Measurements from ENCODE around the gene PLA2G4C.

DNA sequence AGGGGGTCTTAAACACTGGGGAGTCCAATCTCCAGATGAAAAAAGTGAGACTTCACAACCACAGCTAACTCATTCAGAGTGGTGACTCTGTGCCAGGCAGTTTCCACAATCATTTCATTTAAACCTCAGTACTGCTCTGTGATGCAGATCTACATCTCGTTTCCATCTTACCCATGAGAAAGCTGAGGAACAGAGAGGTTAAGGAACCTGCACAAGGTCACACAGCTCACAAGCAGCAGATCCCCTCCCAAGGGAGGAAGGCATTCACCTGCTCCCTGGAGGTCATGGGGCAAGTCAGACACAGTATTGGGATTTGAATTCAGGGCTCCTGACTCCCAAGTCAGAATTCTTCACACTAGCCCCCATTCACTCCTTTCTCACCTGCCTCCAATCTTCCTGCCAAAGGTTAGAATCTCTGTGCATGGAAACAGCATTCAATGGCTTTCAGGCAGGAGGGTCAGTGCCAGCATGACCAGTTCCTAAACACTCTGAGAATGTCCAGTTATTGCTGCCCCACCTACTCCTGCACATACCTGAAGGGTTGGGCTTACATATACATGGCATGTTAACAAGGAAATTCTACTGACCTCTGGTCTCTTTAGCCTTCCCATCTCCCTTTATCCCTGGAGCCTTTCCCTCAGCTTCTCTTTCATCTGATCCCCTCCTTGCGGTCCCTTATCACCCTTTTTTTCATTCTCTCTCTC lies 68.6 kb downstream of the PLA2G4C start:
- TF ChIP-seq CTCF (conservative IDR thresholded peaks at IDR 0.05 in 1 of 2, IDR thresholded peaks at IDR 0.05 in 1 of 2; ENCODE audit: extremely low read depth in 1 of 2, insufficient read depth in 1 of 2, low read depth in 1 of 2, low read length in 2 of 2) (no peak), EZH2 (IDR thresholded peaks at IDR 0.05; ENCODE audit: borderline replicate concordance, low read length) (no peak)

All from mammary epithelial cell (primary cell).